OCI-LY1 (cell line): ENCODE measurements around the gene XYLT1.
A peak's percentile ranks its signal among the peaks of the same experiment; 100 is the strongest.

Source experiments
- H2AFZ ChIP-seq: fragments of 200-600 bp; sonication (generic), shearing (Covaris generic); 2 replicates; pipeline ENCODE4 v1.6.0; 2014; ENCODE audit warnings: antibody characterized with exemption, mild to moderate bottlenecking, low read length
- H3F3A ChIP-seq: fragments of 200-600 bp; sonication (generic), shearing (Covaris generic); 2 replicates; pipeline ENCODE4 v1.6.0; 2014; ENCODE audit warnings: mild to moderate bottlenecking, antibody characterized with exemption, low read length, moderate library complexity; ENCODE audit not compliant: insufficient read depth
- H3K27ac ChIP-seq: fragments of 200-600 bp; sonication (generic); 2 replicates; pipeline ENCODE4 v1.5.1; 2014; ENCODE audit warnings: low read length, mixed run types, mild to moderate bottlenecking, low read depth; ENCODE audit not compliant: poor library complexity, severe bottlenecking
- H3K27me3 ChIP-seq: fragments of 200-600 bp; sonication (generic); 2 replicates; pipeline ENCODE4 v1.6.0; 2014; ENCODE audit warnings: antibody characterized with exemption, mild to moderate bottlenecking, low read length, moderate library complexity; ENCODE audit not compliant: insufficient read depth
- H3K36me3 ChIP-seq: fragments of 200-600 bp; sonication (generic); 2 replicates; pipeline ENCODE4 v1.6.1; 2014; ENCODE audit warnings: mild to moderate bottlenecking, antibody characterized with exemption, low read length, moderate library complexity, mixed read lengths; ENCODE audit not compliant: insufficient read depth
- H3K4me1 ChIP-seq: fragments of 200-600 bp; sonication (generic); 2 replicates; pipeline ENCODE4 v1.5.1; 2014; ENCODE audit warnings: mild to moderate bottlenecking, low read length, moderate library complexity; ENCODE audit not compliant: insufficient read depth, severe bottlenecking
- H3K4me2 ChIP-seq: fragments of 200-600 bp; sonication (generic), shearing (Covaris generic); 2 replicates; pipeline ENCODE4 v1.6.1; 2014; ENCODE audit warnings: low read length
- H3K4me3 ChIP-seq: fragments of 200-600 bp; sonication (generic); 2 replicates; pipeline ENCODE4 v1.5.1; 2014; ENCODE audit warnings: low read length, low read depth, mild to moderate bottlenecking, mixed read lengths; ENCODE audit not compliant: poor library complexity, severe bottlenecking
- H3K79me2 ChIP-seq: fragments of 200-600 bp; shearing (Covaris generic); 2 replicates; pipeline ENCODE4 v1.6.1; 2016; ENCODE audit warnings: mixed run types, low read length, mixed read lengths; ENCODE audit not compliant: insufficient read depth
- H3K9ac ChIP-seq: fragments of 200-600 bp; sonication (generic), shearing (Covaris generic); 2 replicates; pipeline ENCODE4 v1.6.1; 2014; ENCODE audit warnings: mild to moderate bottlenecking, low read length, mixed read lengths
- H3K9me2 ChIP-seq: fragments of 200-600 bp; sonication (generic), shearing (Covaris generic); 2 replicates; pipeline ENCODE4 v1.6.1; 2014; ENCODE audit warnings: low read depth, mild to moderate bottlenecking, low read length, mixed read lengths
- H3K9me3 ChIP-seq: fragments of 200-600 bp; shearing (Covaris generic); 2 replicates; pipeline ENCODE4 v1.6.1; 2014; ENCODE audit warnings: low read length, mixed read lengths
- H4K20me1 ChIP-seq: fragments of 200-600 bp; sonication (generic), shearing (Covaris generic); 2 replicates; pipeline ENCODE4 v1.6.0; 2016; ENCODE audit warnings: mild to moderate bottlenecking, low read length; ENCODE audit not compliant: insufficient read depth
- EZH2 ChIP-seq: fragments of 200-600 bp; sonication (generic), shearing (Covaris generic); IDR thresholded peaks from 2 replicates; pipeline ENCODE4 v1.8.0; 2017; ENCODE audit warnings: borderline replicate concordance, mixed run types, mild to moderate bottlenecking, antibody characterized with exemption, low read length, moderate library complexity, mixed read lengths
- TF ChIP-seq, protein P1 (sequence below): fragments of 200-600 bp; sonication (generic), shearing (Covaris generic); IDR thresholded peaks from 2 replicates; pipeline ENCODE4 v1.5.1; 2017; ENCODE audit warnings: mild to moderate bottlenecking, antibody characterized with exemption, low read length, moderate library complexity, mixed read lengths

Gene XYLT1

DNA sequence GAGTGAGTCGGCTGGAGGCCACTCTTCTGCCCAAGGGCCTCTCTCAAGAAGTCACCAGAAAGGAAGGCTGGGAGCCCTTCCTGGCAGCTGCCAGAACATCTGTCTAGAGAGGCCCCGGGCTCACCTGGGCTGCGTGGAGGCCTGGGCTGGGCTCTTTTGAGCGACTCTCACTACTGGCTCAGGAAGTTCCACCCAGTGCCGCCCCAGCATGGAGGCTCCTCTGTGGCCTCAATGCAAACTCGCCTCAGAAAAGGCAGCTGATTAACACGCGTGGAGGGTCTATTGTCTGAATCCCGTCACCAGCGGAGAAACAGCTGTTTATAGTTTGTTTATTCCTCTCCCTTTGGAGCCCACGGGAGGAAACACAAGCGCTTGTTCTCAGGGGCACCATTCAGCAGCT is 25.3 kb downstream of the XYLT1 start:
- H3K36me3 ChIP-seq = peaks cover 61% of the 10 kb centered on the region
- H4K20me1 ChIP-seq = no peaks in the 10 kb centered on the region

DNA sequence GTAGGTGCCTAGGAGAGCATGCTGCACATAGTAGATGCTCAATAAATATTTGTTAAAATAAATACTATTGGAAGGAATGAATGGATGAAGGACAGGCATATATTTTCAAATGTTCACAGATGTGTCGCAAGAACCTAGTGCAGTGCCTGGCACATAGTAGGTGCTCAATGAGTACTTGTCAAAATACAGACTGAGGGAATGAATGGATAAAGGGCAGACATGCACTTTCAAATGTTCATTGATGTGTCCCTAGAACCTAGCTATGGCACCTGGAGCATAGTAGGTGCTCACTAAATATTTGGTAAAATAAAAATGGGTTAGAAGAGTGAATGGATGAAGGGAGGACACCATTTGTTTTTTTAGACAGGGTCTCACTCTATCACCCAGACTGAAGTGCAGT is 26.1 kb downstream of the XYLT1 start:
- no peaks in the 10 kb centered on the region for H3K9me2 ChIP-seq
- H3K4me3 ChIP-seq = no peak overlapping the region
- peaks cover 7% of the 10 kb centered on the region for H3K79me2 ChIP-seq
- TF ChIP-seq, protein P1, sequence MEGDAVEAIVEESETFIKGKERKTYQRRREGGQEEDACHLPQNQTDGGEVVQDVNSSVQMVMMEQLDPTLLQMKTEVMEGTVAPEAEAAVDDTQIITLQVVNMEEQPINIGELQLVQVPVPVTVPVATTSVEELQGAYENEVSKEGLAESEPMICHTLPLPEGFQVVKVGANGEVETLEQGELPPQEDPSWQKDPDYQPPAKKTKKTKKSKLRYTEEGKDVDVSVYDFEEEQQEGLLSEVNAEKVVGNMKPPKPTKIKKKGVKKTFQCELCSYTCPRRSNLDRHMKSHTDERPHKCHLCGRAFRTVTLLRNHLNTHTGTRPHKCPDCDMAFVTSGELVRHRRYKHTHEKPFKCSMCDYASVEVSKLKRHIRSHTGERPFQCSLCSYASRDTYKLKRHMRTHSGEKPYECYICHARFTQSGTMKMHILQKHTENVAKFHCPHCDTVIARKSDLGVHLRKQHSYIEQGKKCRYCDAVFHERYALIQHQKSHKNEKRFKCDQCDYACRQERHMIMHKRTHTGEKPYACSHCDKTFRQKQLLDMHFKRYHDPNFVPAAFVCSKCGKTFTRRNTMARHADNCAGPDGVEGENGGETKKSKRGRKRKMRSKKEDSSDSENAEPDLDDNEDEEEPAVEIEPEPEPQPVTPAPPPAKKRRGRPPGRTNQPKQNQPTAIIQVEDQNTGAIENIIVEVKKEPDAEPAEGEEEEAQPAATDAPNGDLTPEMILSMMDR = no peak
- TF ChIP-seq EZH2 = no peak
- H3K27me3 ChIP-seq = no peaks in the 10 kb centered on the region
- H3K27ac ChIP-seq = no peak overlapping the region
- no peak overlapping the region for H3K9ac ChIP-seq
- H3K9me3 ChIP-seq = no peaks in the 10 kb centered on the region
- H4K20me1 ChIP-seq = no peaks in the 10 kb centered on the region
- H3F3A ChIP-seq = no peaks in the 10 kb centered on the region
- H3K4me2 ChIP-seq = no peak overlapping the region
- peaks cover 68% of the 10 kb centered on the region for H3K36me3 ChIP-seq
- H2AFZ ChIP-seq = no peak overlapping the region
- peaks cover 26% of the 10 kb centered on the region for H3K4me1 ChIP-seq

More for the DNA sequence above, 25.3 kb downstream of the XYLT1 start:
- Histone ChIP-seq H3K27me3 (no peaks in the 10 kb centered on the region), H3K4me2 (no peak overlapping the region), H3K4me3 (no peak overlapping the region), H3F3A (no peaks in the 10 kb centered on the region), H3K9me2 (no peaks in the 10 kb centered on the region), H3K9ac (no peak overlapping the region), H2AFZ (no peak overlapping the region), H3K79me2 (peaks cover 7% of the 10 kb centered on the region), H3K9me3 (no peaks in the 10 kb centered on the region), H3K27ac (no peak overlapping the region), H3K4me1 (peaks cover 26% of the 10 kb centered on the region)
- TF ChIP-seq, protein P1 = no peak
- no peak for TF ChIP-seq EZH2

DNA sequence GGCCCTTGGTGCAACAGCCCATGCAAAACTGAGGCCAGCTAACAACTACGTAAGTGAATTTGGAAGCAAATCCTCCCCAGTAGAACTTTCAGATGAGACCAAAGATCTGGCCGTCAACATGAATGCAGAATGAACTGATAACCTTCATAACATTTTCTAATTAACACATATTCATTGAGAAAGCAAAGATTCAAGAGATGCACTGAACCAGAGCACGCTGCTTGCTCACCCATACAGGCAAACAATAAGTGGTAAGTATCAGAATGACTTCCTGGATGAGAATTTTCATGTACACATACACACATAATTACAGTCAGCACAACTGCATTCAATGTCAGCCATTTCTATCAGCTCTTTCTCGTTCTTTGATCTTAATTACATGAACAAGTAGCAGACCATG is 30.6 kb downstream of the XYLT1 start:
- Histone ChIP-seq H3K4me2 (peak overlapping the region; percentile 8; the same call in 1 of the 2 replicates), H3K36me3 (peaks cover 79% of the 10 kb centered on the region), H3K4me3 (no peak overlapping the region), H2AFZ (no peak overlapping the region), H3K79me2 (peaks cover 18% of the 10 kb centered on the region), H3K27ac (peak overlapping the region; percentile 60), H3K27me3 (no peaks in the 10 kb centered on the region), H3K9me2 (no peaks in the 10 kb centered on the region), H3K9ac (no peak overlapping the region), H3K9me3 (no peaks in the 10 kb centered on the region), H3F3A (no peaks in the 10 kb centered on the region), H4K20me1 (no peaks in the 10 kb centered on the region), H3K4me1 (peaks cover 32% of the 10 kb centered on the region)
- TF ChIP-seq, protein P1 = no peak
- TF ChIP-seq EZH2 = no peak
